GM20000 (cell line): ENCODE measurements around the gene KCNMA1.

Source experiments
- DNase-seq: peaks from one replicate; pipeline ENCODE4 v3.0.0; 2012; ENCODE audit warnings: low spot score
- TF ChIP-seq, protein P1 (sequence below): IDR thresholded peaks from 2 replicates; pipeline ENCODE4 v1.5.1; 2012; ENCODE audit warnings: mild to moderate bottlenecking, control low read depth; ENCODE audit errors: extremely low read depth, missing control alignments

KCNMA1 gene

DNA sequence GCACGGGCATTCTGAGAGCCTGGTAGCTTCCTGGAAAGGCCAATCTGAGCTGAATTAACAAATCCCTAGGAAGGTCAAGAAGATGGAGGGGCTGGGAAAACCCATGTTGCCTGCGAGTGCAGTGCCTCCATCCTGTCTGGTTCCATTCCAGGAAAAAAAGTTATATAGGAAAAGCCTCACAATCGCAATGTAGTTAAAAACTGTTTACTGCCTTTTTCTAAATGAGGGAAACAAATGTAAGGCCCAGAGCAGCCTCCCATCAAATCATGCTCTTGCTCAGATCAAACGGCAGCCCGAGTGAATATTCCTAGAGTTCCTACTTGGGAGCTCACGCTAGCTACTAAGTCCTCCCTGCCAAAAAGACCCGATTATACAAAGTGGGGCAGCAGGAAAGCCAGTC is 179.9 kb downstream of the KCNMA1 start:
- TF ChIP-seq, protein P1, sequence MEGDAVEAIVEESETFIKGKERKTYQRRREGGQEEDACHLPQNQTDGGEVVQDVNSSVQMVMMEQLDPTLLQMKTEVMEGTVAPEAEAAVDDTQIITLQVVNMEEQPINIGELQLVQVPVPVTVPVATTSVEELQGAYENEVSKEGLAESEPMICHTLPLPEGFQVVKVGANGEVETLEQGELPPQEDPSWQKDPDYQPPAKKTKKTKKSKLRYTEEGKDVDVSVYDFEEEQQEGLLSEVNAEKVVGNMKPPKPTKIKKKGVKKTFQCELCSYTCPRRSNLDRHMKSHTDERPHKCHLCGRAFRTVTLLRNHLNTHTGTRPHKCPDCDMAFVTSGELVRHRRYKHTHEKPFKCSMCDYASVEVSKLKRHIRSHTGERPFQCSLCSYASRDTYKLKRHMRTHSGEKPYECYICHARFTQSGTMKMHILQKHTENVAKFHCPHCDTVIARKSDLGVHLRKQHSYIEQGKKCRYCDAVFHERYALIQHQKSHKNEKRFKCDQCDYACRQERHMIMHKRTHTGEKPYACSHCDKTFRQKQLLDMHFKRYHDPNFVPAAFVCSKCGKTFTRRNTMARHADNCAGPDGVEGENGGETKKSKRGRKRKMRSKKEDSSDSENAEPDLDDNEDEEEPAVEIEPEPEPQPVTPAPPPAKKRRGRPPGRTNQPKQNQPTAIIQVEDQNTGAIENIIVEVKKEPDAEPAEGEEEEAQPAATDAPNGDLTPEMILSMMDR = no peak
- DNase-seq = no peak

- TF ChIP-seq, protein P1 = no peak
- no peak for DNase-seq
Observed at GRCh38 chr10:77457266-77457665, 180.3 kb downstream of the KCNMA1 start.

DNA sequence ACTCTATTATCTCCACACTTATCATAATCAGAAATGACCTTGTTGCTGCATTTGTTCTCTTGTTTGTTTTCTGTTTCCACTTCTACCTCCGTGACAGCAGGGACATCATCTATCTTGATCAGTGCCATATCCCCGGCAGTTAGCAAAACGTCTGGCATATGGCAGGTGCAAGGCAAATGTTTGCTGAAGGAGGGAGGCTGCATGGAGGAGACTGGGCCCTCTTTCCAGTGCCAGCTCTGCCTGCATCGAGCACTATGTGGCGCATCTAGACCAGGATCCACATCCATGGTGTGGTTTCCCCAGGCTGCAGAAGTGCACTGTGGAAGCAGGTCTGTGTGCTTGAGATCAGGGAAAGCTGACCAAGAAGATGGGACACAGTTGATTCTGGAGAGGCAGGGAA is 181.2 kb downstream of the KCNMA1 start:
- DNase-seq = no peak
- TF ChIP-seq, protein P1 = no peak

- TF ChIP-seq, protein P1 = no peak
- no peak for DNase-seq
Observed at GRCh38 chr10:77455561-77455960, 182.0 kb downstream of the KCNMA1 start.

DNA sequence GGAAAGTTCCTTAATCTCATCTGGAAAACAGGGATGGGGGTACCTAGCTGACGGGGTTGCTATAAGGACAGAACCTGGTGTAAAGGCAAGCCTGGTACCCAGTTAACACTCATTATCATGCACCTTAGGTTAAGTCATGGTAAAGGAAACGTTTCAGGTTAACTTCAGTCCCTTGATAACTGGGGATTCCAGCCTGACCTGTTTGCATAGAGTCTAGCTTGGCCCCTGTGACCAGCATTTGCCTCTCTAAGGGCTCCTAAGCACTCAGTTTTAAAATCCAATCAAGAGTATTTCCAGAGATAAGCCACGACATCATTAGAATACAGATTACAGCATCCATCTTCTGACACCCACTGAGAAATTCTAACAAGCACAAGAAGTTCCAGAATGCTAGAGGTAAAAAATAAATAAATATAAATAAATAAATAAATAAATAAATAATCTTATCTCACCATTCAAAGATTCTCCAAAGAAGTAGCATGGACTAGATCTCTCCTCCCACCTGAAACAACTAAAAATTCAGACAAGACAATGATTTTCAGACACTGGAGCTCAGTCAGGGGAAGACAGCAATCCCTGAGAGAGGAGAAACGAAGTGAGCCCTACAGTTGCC is 184.6 kb downstream of the KCNMA1 start:
- DNase-seq = no peak
- TF ChIP-seq, protein P1 = no peak

- no peak for DNase-seq
- TF ChIP-seq, protein P1 = no peak
Observed at GRCh38 chr10:77451886-77452285, 185.7 kb downstream of the KCNMA1 start.

DNA sequence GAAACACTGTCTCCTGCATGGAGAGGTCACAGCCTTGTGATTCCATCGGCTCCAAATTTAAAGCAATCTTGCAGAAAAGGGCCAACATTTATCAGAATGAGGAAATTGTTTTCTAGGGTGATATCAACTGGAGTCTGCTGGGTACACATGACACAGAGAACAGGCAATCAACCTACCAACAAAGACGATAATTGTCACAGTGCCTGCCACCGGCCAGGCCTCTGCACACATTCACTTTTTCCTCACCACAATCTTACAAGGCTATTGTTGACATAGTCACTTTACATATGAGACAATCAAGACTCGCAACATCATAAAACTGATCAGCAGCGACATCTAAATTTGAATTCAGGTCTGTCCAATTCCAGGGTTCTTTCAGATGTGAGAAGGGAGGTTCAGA is 189.4 kb downstream of the KCNMA1 start:
- no peak for DNase-seq
- TF ChIP-seq, protein P1 = no peak
